MM.1S (cell line): ENCODE data around the gene ARHGAP23.

Experiments
- EZH2 ChIP-seq: fragments of 300-600 bp; sonication (generic); optimal IDR thresholded peaks from 2 replicates; pipeline ENCODE3; 2017; ENCODE audit warnings: low read depth, mild to moderate bottlenecking, antibody characterized with exemption, low read length, mixed read lengths
- EZH2phosphoT487 ChIP-seq: fragments of 300-600 bp; sonication (generic); IDR thresholded peaks from 2 replicates; pipeline ENCODE4 v1.6.1; 2018; ENCODE audit warnings: antibody characterized with exemption, low read length
- TF ChIP-seq, protein P1 (sequence below): fragments of 300-600 bp; sonication (generic); IDR thresholded peaks from 2 replicates; pipeline ENCODE4 v1.5.1; 2016; ENCODE audit warnings: antibody characterized with exemption, low read length, mixed read lengths

DNA sequence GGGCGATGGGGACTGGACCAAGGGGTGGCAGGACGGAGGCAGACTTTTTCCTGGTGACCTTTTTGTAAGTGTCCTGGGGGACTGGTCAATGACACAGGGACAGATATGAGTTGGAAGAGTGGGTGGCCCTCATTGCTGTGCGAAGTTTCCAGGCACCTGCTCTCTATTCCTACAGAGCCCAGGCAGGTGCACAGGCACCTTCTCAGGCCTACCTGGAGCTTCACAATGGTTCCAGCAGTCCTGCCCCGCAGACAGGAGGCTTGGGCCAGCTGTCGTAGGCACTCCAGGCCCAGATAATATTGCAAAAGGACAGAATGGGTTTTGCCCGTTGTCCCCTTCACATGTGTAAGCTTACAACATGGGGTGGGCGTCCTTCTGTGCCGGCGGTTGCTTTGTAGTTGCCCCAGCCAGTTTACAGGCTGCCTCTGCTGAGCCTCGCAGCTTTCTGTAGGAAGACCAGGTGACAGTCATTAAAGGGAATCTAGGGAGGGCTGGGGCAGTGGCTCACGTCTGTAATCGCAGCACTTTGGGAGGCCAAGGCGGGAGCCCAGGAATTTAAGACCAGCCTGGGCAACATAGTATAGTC lies 84.3 kb downstream of the ARHGAP23 start:
- TF ChIP-seq, protein P1, sequence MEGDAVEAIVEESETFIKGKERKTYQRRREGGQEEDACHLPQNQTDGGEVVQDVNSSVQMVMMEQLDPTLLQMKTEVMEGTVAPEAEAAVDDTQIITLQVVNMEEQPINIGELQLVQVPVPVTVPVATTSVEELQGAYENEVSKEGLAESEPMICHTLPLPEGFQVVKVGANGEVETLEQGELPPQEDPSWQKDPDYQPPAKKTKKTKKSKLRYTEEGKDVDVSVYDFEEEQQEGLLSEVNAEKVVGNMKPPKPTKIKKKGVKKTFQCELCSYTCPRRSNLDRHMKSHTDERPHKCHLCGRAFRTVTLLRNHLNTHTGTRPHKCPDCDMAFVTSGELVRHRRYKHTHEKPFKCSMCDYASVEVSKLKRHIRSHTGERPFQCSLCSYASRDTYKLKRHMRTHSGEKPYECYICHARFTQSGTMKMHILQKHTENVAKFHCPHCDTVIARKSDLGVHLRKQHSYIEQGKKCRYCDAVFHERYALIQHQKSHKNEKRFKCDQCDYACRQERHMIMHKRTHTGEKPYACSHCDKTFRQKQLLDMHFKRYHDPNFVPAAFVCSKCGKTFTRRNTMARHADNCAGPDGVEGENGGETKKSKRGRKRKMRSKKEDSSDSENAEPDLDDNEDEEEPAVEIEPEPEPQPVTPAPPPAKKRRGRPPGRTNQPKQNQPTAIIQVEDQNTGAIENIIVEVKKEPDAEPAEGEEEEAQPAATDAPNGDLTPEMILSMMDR = no peak
- TF ChIP-seq EZH2 (no peak), EZH2phosphoT487 (no peak)
